LoVo (cell line): Measurements from ENCODE around the gene DES.

Experiments used
- DNase-seq: peaks from one replicate; pipeline ENCODE4 v3.0.0-alpha.2; 2016; ENCODE audit warnings: low spot score

Gene DES

DNA sequence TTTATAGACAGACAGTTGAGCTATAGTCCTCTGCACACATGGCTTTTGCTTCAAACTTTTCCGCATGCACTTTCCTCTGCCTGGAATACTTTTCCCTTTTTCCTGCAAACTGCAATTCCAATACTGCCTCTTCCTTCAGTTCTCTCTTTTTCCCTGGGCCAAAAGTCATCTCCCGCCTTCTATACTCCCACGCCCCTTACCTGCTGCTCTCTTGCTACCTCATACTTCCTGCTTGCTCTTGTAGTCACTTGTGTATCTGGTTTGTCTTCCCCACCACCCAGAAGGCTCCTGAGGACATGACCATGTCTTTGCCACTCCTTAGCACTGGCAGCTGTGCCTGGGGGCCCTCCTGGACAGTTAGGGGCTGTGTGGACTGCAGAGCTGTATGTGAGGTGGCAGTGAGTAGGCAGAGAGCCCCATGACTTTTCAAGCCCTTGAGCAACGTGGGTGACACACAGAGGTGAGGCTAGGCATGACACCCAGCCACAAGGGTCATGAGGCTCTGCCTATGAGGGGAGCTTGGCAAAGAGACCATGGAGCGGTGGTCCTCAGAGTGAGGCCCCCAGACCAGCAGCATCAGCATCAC is 39.7 kb downstream of the DES start:
- no peak for DNase-seq

DNA sequence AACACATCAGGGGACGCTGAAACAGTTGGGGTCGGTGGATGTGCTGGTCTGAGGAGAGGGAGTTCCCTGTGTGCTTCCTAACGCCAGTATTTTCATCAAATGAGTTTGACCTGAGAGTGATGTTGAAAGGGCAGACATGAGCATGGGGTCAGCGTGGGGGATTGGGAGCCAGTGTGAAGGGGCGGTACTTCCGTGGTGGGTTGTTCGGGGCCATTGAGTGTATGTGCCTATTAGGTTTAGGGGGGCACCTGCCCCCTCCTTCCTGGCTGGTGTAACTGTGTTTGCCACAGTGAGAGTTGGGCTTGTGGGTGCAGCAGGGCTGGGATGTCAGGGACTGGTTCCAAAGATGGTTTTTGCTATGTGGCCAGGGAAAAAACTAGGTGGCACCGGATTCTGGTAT is 40.8 kb downstream of the DES start:
- DNase-seq = no peak

DNA sequence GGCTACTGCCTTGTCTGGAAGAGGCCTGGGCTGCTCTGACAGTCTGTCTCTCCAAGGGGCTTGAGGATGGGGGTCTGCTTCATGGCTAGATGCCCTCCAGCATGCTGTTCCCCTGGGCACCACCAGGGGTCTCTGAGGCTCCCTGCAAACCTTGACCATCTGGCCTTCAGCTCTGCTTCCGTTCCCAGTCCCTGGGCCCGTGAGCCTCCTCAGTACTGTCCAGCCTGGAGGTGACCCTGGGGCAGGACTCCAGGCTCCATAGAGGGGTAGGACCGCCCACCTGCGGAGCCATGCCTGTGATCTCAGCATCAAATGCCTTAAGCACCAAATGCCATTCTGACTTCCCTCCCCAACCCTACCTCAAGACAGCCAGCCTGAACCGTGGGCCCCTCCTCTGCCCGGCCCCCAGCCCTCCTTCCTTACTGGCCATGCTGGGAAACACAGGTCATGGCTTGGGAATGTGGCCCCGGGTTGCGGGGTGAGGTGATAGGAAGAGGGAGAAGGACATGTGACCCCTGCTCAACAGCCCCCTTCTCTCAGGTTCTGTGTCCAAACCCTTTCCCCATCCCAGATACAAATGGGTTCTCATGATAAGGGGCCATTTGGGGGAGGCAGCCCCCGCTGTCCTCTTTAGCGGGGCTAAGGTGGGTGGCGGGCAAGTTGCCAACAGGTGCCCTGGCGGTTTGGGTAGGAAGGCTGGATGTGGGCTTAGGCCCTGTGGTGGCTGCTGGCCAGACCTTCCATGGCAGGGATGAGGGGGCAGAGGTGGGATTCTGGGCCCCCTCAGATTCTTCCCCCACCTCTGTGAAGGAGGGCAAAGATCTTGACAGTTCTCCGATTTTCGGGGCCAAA is 41.5 kb downstream of the DES start:
- DNase-seq = peak; percentile 50

DNA sequence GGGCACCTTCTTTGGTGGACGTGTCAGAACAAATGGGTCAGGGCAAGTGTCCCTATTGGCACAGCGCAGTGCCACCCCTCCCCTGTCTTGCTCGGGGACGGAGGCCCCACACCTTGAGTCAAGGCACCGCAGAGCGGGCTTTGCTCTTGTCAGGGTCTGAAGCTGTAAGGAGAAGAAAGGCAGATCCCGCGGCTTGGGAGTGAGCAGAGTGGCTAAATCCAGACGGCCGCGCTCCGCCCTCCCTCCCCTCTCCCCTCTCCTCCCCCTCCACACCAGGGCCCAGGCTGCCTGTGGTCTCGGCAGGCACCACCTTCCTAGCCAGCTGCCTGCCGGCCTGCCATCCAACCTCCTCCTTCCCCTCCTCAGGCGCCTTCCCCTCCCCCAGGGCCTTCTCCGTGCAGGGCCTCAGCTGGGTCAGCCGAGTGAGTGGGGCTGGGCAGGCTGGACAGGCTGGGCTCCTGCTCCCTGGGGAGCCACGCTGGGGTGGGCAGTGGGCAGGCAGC is 42.3 kb downstream of the DES start:
- DNase-seq = no peak

DNA sequence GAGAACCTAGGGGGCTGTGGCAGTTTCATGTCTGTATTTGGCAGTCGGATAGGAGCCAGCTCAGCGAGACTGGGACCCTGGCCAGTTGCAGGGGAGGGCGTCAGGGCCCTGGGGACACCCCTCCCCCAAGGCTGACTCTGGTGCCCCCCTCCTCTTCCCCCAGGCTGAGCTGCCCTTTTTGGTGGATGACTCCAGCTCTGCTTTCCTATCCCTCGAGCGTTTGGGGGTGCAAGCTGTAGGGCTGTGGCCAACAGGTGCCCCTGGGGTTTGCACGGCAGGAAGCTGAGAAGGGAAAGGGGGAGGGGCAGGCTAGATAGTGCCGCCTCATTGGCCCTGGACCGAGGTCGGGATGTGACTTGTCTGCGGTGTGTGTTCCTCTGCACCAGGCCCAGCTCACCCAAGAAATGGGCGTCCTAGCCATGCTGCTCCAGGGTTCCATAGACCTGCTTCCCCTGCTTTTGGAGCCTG is 42.9 kb downstream of the DES start:
- DNase-seq = no peak

DNA sequence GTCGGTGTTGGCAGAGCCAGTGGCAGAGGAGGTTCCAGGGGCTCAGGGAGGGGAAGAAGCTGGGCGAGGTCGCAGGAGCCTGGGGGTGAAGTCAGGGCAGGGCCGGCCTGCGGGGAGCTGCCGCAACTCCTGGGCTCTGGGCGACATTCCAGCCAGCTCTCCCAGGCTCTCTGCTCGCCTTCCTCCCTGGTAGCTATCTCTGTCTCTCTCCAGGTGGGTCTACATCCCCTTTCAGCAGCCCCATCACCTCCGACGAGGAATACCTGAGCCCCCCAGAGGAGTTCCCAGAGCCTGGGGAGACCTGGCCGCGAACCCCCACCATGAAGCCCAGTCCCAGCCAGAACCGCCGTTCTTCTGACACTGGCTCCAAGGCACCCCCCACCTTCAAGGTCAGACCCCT is 43.5 kb downstream of the DES start:
- no peak for DNase-seq

DNA sequence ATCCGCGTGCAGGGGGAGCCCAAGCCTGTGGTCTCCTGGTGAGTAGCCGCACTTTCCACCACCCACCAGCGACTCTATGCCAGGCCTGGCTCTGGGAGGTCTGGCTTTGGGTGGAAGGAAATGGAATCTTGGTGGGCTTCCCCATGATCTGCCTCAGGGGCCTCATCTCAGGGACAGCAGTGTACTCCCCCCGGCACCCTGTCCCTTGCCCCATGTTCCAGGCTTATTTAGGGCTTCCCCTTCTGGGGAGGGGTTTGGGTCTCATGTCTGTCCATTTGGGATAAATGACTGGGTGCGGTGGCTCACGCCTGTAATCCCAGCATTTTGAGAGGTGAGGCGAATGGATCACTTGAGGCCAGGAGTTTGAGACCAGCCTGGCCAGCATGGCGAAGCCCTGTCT is 44.2 kb downstream of the DES start:
- no peak for DNase-seq

DNA sequence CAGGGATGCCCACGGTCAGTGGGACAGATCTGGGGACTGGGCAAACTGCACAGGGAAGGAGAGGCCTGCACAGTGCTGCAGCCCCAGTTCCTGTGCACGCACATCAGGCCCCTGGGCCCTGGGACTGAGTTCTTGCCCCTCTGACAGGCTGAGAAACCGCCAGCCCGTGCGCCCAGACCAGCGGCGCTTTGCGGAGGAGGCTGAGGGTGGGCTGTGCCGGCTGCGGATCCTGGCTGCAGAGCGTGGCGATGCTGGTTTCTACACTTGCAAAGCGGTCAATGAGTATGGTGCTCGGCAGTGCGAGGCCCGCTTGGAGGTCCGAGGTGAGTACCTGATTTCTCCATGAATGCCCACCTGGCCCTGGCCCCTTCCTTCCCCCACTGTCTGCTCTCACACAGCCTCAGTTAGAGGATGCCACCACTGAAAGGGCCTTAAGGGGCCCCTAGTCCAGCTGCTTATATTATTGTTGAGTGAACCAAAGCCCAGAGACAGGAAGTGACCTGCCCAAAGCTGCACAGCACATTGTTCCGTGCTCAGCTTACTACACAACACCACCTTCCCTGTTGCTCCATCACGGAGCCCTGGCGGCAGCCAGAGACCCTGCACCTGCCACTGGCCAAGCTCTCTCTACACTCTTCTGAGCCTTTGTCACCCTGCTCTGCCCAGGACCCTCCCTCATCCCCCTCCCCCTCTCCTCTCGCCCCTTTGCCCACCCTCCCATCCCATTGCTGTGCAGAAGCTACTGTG is 46.3 kb downstream of the DES start:
- DNase-seq = no peak

DNA sequence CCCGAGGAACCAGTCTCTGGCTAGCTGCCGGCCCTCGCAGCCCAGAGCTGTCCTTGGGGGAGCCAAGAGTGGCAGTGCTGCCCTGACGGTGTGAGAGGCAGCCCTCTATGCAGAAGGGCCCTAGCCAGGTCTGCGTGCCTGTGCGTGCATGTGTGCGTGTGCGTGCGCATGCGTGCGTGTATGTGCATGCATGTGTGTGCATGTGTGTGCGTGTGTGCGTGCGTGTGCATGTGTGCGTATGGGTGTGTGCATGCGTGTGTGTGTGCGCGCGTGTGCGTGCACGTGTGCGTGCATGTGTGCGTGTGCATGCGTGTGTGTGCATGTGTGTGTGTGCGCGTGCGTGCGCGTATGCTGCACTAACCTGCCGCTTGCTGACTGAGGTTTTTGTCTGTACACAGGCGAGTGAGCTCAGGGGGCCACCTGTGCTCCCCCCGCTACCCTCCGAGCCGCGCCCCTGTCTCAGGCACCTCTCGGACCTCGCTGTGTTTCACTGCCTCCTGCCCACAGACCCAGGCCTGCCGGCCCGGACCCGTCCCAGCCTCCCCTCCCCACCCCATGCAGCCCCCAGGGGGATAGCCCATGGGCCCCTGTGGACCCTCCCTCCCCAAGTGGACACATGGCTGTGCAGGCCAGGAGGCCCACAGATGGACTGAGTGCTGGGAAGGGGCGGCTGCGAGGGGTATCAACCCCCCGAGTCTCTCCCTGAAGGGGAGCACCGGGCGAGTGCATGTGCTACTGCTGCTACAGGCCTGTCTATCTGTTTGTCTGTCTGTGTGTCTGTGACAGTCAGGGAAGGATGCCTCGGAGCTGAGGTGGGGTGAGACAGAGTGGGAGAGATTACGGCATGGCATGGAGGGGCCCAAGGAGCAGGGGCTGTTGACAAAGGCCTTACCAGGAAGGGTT is 47.7 kb downstream of the DES start:
- DNase-seq = no peak

DNA sequence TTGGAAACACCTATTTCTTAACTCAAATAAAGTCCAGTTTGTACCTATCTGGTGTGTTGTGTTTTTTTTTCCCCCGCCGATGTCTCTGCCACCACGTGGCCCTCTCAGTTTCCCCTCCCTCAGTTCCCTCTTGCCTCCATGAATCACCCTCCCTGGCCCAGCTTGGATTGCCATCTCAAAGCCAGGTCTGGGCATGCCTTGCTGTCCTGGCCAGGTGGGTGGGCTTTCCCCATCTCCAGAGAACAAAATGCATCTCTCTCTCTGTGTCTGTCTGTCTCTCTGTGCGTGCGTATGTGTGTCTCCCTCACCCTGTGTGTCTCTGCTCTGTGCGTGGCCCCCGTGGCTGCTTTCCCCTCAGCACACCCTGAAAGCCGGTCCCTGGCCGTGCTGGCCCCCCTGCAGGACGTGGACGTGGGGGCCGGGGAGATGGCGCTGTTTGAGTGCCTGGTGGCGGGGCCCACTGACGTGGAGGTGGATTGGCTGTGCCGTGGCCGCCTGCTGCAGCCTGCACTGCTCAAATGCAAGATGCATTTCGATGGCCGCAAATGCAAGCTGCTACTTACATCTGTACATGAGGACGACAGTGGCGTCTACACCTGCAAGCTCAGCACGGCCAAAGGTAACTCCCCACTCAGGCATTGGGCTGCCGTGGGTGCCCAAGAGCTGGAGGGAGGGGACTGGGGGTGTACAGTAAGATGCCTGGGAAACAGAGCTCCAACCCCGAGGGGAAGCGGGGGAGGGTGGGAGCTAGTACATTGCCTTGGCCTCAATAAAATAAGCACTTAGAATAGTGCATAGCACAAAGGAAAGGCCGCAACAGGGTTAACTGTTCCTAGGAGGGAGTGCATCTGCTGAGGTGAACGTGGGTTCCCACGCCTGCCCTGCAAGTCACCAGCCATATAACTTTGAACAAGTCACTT is 48.9 kb downstream of the DES start:
- DNase-seq = no peak

DNA sequence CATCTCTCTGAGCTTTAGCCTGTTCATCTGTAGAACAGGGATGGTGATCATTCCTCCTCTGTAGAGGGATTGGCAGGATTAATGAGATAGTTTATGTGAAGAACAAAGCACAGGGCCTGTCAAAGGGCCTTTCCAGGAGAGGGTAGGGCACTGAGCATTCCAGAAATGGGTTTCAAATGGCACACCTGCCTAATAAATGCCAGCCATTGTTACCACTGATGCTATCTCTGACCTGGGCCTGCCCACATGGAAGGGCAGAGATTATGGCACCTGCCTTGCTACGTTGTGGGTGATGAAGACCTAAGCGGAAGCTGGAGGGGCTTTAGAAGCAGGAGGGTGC is 49.5 kb downstream of the DES start:
- peak; percentile 9 for DNase-seq

DNA sequence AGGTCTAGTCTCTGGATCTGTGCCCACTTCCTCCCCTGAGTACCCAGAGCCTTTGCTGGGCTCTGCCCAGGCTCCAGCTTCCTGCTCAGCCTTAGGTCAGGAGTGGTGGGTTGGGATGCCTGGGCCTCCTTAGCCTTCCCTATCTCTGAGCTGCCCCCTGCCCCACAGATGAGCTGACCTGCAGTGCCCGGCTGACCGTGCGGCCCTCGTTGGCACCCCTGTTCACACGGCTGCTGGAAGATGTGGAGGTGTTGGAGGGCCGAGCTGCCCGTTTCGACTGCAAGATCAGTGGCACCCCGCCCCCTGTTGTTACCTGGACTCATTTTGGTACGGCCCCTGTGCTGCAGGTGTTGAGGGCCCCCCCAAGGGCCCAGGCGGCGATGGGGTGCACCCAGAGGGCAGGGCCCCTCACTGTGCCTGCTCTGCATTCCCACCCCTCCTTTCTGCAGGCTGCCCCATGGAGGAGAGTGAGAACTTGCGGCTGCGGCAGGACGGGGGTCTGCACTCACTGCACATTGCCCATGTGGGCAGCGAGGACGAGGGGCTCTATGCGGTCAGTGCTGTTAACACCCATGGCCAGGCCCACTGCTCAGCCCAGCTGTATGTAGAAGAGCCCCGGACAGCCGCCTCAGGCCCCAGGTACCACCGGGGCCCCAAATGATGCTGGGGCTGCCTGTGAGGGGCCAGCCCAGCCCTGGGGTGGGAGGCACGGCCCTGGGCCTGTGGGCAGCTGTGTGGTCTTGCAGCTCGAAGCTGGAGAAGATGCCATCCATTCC is 50.4 kb downstream of the DES start:
- DNase-seq = no peak

DNA sequence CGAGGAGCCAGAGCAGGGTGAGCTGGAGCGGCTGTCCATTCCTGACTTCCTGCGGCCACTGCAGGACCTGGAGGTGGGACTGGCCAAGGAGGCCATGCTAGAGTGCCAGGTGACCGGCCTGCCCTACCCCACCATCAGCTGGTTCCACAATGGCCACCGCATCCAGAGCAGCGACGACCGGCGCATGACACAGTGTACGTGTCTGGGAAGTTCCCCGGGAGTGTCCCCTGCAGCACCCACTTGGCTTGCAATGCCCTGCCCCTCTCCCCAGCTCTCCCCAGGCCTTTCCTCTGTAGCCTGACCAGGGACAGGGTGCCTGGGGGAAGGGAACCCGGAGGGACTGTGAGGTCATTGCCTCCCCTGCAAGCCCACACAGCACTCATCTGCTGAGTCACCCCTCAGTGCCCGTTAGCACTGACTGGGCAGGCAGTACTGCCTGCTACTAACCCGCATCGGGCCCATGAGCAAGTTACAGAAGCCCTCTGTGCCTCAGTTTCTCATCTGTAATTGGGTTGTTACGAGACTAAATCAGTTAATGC is 51.1 kb downstream of the DES start:
- no peak for DNase-seq

DNA sequence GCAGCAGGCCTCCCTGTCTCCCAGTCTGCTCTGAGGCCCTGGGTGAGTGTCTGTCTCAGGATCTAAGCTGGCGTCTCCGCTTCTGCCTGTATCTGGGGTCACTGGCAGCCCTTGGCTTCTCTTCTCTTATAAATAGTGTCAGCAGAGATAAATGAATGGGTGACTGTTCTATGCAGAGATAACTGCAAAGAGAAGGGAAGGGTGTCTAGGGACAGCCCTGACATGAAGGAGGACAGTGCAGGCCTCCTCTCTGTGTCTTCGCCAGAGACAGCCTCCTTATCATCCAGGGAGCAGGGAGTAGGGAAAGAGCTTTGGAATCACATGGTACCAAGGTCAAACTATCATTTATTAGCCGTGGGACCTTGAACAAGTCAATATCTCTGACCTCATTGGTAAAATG is 52.3 kb downstream of the DES start:
- DNase-seq = no peak

DNA sequence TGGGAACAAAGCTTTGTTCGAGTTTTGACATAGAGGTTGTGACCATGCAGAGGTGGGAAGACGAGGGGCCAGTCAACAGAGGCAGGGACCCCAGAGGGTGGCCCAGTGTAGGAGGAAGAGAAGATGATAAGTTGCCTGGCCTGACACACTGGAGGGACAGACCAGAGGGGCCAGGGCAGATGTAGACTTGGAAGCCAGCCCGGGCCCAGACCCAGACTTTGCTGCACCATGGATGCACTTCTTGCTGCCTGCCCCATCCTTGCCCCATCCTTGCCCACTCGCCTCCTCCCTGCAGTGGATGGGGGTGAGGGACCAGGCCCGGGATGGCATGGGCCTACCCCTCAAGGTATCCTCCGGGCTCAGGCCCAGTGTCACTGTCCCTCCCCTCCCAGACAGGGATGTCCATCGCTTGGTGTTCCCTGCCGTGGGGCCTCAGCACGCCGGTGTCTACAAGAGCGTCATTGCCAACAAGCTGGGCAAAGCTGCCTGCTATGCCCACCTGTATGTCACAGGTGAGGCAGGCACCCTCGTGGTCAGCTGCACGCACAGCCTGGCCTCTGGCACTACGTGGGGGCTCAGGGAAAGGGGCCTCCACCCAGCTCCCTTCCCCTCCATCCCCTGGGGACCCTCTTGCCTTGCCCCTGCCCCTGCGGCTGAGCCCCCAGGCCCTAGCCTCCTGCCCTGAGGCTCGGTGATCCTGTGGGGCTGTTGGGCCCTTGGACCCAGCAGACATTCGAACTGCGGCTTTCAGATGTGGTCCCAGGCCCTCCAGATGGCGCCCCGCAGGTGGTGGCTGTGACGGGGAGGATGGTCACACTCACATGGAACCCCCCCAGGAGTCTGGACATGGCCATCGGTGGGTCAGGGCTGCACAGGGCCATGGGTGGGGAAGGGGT is 53.5 kb downstream of the DES start:
- no peak for DNase-seq

DNA sequence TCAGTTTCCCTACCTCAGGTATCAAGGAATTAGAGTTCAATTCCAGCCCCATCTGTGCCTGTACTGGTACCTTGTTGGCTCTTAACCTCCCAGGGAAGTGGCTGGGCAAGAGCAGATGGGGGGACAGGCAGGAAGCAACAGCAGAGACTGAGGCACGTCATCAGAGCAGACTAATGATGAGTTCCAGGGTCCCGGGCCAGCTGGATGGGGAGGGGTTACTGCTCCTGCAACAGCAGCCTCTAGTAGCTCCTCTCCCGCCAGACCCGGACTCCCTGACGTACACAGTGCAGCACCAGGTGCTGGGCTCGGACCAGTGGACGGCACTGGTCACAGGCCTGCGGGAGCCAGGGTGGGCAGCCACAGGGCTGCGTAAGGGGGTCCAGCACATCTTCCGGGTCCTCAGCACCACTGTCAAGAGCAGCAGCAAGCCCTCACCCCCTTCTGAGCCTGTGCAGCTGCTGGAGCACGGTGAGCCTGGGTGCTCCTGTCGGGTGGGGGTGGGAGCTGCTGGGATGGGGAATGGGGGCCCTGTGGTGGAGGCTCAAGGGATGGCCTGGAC is 54.5 kb downstream of the DES start:
- DNase-seq = no peak

DNA sequence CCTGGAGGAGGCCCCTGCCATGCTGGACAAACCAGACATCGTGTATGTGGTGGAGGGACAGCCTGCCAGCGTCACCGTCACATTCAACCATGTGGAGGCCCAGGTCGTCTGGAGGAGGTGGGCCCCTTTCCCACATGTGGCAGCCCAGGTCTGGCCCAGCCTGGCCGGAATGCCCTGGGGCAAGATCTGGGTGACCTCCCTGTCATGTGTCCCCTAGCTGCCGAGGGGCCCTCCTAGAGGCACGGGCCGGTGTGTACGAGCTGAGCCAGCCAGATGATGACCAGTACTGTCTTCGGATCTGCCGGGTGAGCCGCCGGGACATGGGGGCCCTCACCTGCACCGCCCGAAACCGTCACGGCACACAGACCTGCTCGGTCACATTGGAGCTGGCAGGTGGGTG is 55.3 kb downstream of the DES start:
- DNase-seq = no peak

DNA sequence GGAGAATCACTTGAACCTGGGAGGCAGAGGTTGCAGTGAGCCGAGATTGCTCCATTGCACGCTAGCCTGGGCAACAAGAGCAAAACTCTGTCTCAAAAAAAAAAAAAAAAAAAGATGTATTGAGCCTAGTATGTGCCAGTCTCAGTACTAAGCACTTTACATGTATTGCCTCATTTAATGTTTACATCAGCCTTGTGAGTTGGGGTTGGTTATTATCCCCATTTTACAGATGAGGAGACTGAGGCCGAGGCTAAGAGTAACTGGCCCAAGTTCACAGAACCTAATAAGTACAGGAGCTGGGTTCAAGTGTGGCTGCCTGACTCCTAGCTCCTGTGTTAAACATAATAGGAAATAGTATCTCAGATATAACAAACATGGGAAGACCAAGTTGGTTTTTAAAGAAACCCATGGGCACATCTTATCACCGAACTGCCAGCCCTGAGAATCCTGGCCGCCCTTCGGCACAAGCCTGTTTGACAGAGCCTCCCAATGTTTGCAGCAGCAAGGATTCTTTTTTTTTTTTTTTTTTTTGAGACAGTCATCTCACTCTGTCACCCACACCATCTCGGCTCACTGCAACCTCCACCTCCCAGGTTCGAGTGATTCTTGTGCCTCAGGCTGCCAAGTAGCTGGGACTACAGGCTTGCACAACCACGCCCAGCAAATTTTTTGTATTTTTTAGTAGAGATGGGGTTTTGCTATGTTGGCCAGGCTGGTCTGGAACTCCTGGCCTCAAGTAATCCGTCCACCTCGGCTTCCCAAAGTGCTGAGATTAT is 56.3 kb downstream of the DES start:
- DNase-seq = no peak
